Sigmoid colon (tissue), 3 donors: Measurements from ENCODE around the gene NUB1.

Experiments
- CTCF ChIP-seq, 4 experiments: fragments of 450-650 bp in 3 of 4; fragments of 200-600 bp in 1 of 4; IDR thresholded peaks; one replicate each; pipeline ENCODE4 v1.5.1; 2016 to 2019; ENCODE audit warnings: antibody characterized with exemption in 4 of 4, mild to moderate bottlenecking in 3 of 4, moderate library complexity in 2 of 4
- POLR2A ChIP-seq, 2 donors: fragments of 450-650 bp; IDR thresholded peaks; one replicate each; pipeline ENCODE4 v1.6.1; 2016; ENCODE audit warnings: antibody characterized with exemption in 2 of 2, mild to moderate bottlenecking in 2 of 2, moderate library complexity in 2 of 2

- TF ChIP-seq CTCF (IDR thresholded peaks at IDR 0.05) (no peak), POLR2A (IDR thresholded peaks at IDR 0.05) (no peak)
These were observed 46.8 kb downstream of the NUB1 start for GRCh38 chr7:151388430-151388829.
